K562 (cell line): ENCODE data around the gene KLF4. TPM values are rescaled to one million over a fixed set of nuclear protein-coding genes. Genes with fewer than 3 reads are reported as not detected.

Experiments
- ATAC-seq: fragments of 200-7000 bp; cut with Tn5 transposase; 3 replicates; pipeline ENCODE4 v1.9.1; 2020; ENCODE audit warnings: moderate library complexity
- BruUV-seq: library from RNA; stranded (reverse); fragments of 400-500 nt; replicated peaks from 2 replicates; lab custom pipeline; 2021; lab: Mats Ljungman, UMichigan
- CTCF ChIA-PET: fragments of 300-600 bp; formaldehyde crosslinking; extraction: SDS; loops from one replicate; lab custom pipeline; 2021; ENCODE audit warnings: low intra/inter-chr PET ratio; lab: Yijun Ruan, JAX
- POLR2A ChIA-PET: fragments of 300-600, 350-650 bp; sonication (Branson Sonifier 250); formaldehyde crosslinking; extraction: SDS; loops from one replicate; lab custom pipeline; 2021; ENCODE audit warnings: antibody characterized with exemption, inconsistent platforms; lab: Yijun Ruan, JAX
- DNase-seq, 4 experiments: peaks; one replicate each; pipeline versions ENCODE4 v3.0.0 to v3.0.0-alpha.2; 2011 to 2018; ENCODE audit warnings: low spot score in 3 of 4, mixed read lengths in 3 of 4; ENCODE audit errors: extremely low read depth in 1 of 4
- FAIRE-seq: peaks from 2 replicates; lab custom pipeline; 2011; peaks lifted over from hg19 to GRCh38; lab: Jason Lieb, UNC
- H2AFZ ChIP-seq: 2 replicates; pipeline ENCODE4 v1.6.0; 2011; ENCODE audit warnings: low read depth, low read length, control low read depth, inconsistent platforms
- H3K27ac ChIP-seq: fragments of 200-600 bp; 3 replicates; pipeline ENCODE4 v1.8.0; 2011; ENCODE audit warnings: low read depth, mild to moderate bottlenecking, control low read depth, inconsistent platforms, low read length, moderate library complexity, mixed read lengths; ENCODE audit errors: extremely low read depth
- H3K27me3 ChIP-seq, 2 experiments: fragments of 300-600 bp in 1 of 2; 2 replicates in 1 of 2; 3 replicates in 1 of 2; pipeline versions ENCODE4 v1.6.0 to v1.8.0; 2011; ENCODE audit warnings: inconsistent platforms in 2 of 2, low read length in 2 of 2, mild to moderate bottlenecking in 1 of 2, mixed read lengths in 1 of 2, moderate library complexity in 1 of 2; ENCODE audit not compliant: control insufficient read depth in 2 of 2, insufficient read depth in 2 of 2
- H3K36me3 ChIP-seq: fragments of 300-600 bp; 3 replicates; pipeline ENCODE4 v1.8.0; 2011; ENCODE audit warnings: mild to moderate bottlenecking, low read length, inconsistent platforms; ENCODE audit not compliant: control insufficient read depth, insufficient read depth
- H3K4me1 ChIP-seq, 2 experiments: fragments of 200-600 bp in 1 of 2; replicated peaks in 1 of 2; 2 replicates in 1 of 2; 3 replicates in 1 of 2; pipeline versions ENCODE4 v1.5.1 to v1.8.0; 2011; ENCODE audit warnings: inconsistent platforms in 2 of 2, low read length in 2 of 2, mild to moderate bottlenecking in 1 of 2, mixed read lengths in 1 of 2, moderate library complexity in 1 of 2; ENCODE audit not compliant: control insufficient read depth in 2 of 2, insufficient read depth in 2 of 2
- H3K4me2 ChIP-seq: 2 replicates; pipeline ENCODE4 v1.6.1; 2011; ENCODE audit warnings: low read length, control low read depth, inconsistent platforms, mixed read lengths; ENCODE audit not compliant: insufficient read depth
- H3K4me3 ChIP-seq: fragments of 200-600 bp; sonication (generic), shearing (Covaris generic); 2 replicates; pipeline ENCODE4 v1.5.1; 2016; ENCODE audit warnings: control low read depth, inconsistent platforms
- H3K79me2 ChIP-seq: fragments of 200-600 bp; 3 replicates; pipeline ENCODE4 v1.8.0; 2011; ENCODE audit warnings: low read length, inconsistent platforms; ENCODE audit not compliant: control insufficient read depth, insufficient read depth
- H3K9ac ChIP-seq, 2 experiments: 2 replicates each; pipeline versions ENCODE4 v1.6.0 to v1.6.1; 2011; ENCODE audit warnings: low read depth in 2 of 2, low read length in 2 of 2, control low read depth in 1 of 2, inconsistent platforms in 1 of 2, mild to moderate bottlenecking in 1 of 2, mixed read lengths in 1 of 2; ENCODE audit not compliant: insufficient read depth in 1 of 2
- H3K9me1 ChIP-seq: one replicate; pipeline ENCODE4 v1.6.0; 2011; ENCODE audit warnings: inconsistent platforms, mild to moderate bottlenecking, low read length, moderate library complexity; ENCODE audit not compliant: control insufficient read depth, insufficient read depth
- H3K9me3 ChIP-seq: replicated peaks from 2 replicates; pipeline ENCODE4 v1.5.1; 2011; ENCODE audit warnings: low read depth, low read length, inconsistent platforms; ENCODE audit not compliant: control insufficient read depth, insufficient read depth
- H4K20me1 ChIP-seq: replicated peaks from 2 replicates; pipeline ENCODE4 v1.6.1; 2011; ENCODE audit warnings: low read length, inconsistent platforms, mixed read lengths; ENCODE audit not compliant: control insufficient read depth, insufficient read depth
- ELF2 ChIP-seq: fragments of 250-450 bp; sonication (Bioruptor Pico); IDR thresholded peaks from 2 replicates; pipeline ENCODE4 v1.5.0; 2021; ENCODE audit warnings: mild to moderate bottlenecking
- FOXK1 ChIP-seq: sonication (generic); formaldehyde crosslinking; IDR thresholded peaks from 2 replicates; pipeline ENCODE4 v1.8.0; 2022; ENCODE audit warnings: missing genetic modification reagents, mild to moderate bottlenecking, borderline replicate concordance
- GABPA ChIP-seq: fragments of 200-800 bp; sonication (Bioruptor generic); conservative IDR thresholded peaks from 2 replicates; pipeline ENCODE4 v1.6.1; 2016; ENCODE audit warnings: low read depth, missing genetic modification characterization, missing compliant biosample characterization
- KDM1A ChIP-seq, 2 experiments: fragments of 450-650 bp; IDR thresholded peaks; 2 replicates each; pipeline ENCODE4 v1.6.1; 2016; ENCODE audit warnings: mild to moderate bottlenecking in 2 of 2
- MCM5 ChIP-seq: fragments of 450-650 bp; IDR thresholded peaks from 2 replicates; pipeline ENCODE4 v1.6.1; 2016; ENCODE audit warnings: low read depth
- RB1 ChIP-seq: fragments of 450-650 bp; IDR thresholded peaks from 2 replicates; pipeline ENCODE4 v1.6.1; 2017; ENCODE audit warnings: low read depth, mild to moderate bottlenecking
- RBM34 ChIP-seq: fragments of 200-400 bp; formaldehyde crosslinking; IDR thresholded peaks from 2 replicates; pipeline ENCODE4 v1.6.1; 2018; ENCODE audit warnings: low read length, borderline replicate concordance; ENCODE audit not compliant: insufficient read depth
- SMAD3 ChIP-seq: fragments of 450-650 bp; formaldehyde crosslinking; conservative IDR thresholded peaks from 2 replicates; pipeline ENCODE4 v1.4.0; 2020; ENCODE audit warnings: mild to moderate bottlenecking
- SOX6 ChIP-seq: fragments of 450-650 bp; IDR thresholded peaks from 2 replicates; pipeline ENCODE4 v1.6.1; 2014; ENCODE audit warnings: mild to moderate bottlenecking
- TOE1 ChIP-seq, 2 experiments: fragments of 450-650 bp in 1 of 2; sonication (generic) in 1 of 2; formaldehyde crosslinking in 1 of 2; IDR thresholded peaks; 2 replicates each; pipeline versions ENCODE4 v1.7.1 to v1.8.0; 2016 to 2022; ENCODE audit warnings: borderline replicate concordance in 2 of 2, mild to moderate bottlenecking in 2 of 2, antibody characterized with exemption in 1 of 2, inconsistent platforms in 1 of 2, low read depth in 1 of 2, missing genetic modification reagents in 1 of 2, moderate library complexity in 1 of 2
- ZNF24 ChIP-seq: fragments of 450-650 bp; IDR thresholded peaks from 2 replicates; pipeline ENCODE4 v1.6.1; 2016
- ZNF583 ChIP-seq: fragments of 250-450 bp; sonication (Bioruptor Pico); IDR thresholded peaks from 2 replicates; pipeline ENCODE4 v1.4.0; 2020
- WGBS: fragments of 100-300 bp; shearing (Covaris generic); methylation state at CpG from one replicate; pipeline ENCODE4 v1.1.6; 2016; ENCODE audit warnings: low coverage, mixed read lengths; ENCODE audit not compliant: insufficient coverage; ENCODE audit errors: missing lambda C conversion rate; 5-methylcytosine and 5-hydroxymethylcytosine counted together
- in situ Hi-C: fragments of 300-500 bp; cut with MboI; formaldehyde crosslinking; loops from 4 replicates; pipeline ENCODE4 v1.15.0; 2018; ENCODE audit warnings: inconsistent platforms, mixed read lengths
- intact Hi-C: fragments of 100-400 bp; cut with micrococcal nuclease; formaldehyde crosslinking; loops from 2 replicates; pipeline ENCODE4 v1.14.2; 2022
- polyA plus RNA-seq, 8 experiments: library from polyadenylated mRNA; depleted of rRNA in 4 of 8; stranded (reverse) in 5 of 8; unstranded in 3 of 8; fragments of >200 nt; fragmentation: Nextera tagmentation in 2 of 8; fragmentation: Illumina TruSeq in 1 of 8; extraction: Ambion mirVana in 2 of 8; extraction: Trizol in 1 of 8; gene quantifications; 2 replicates each; pipeline versions ENCODE4 v1.2.1 to v1.2.3, GENCODE V29; 2011 to 2014; ENCODE audit warnings: inconsistent platforms in 1 of 8, missing spikeins in 1 of 8
- total RNA-seq, 7 experiments: library from RNA; depleted of rRNA in 6 of 7; stranded (reverse); fragments of >200 nt in 6 of 7; fragmentation: Illumina TruSeq in 2 of 7; extraction: Trizol in 2 of 7; gene quantifications; 2 replicates each; pipeline versions ENCODE4 v1.2.1 to v1.2.3, GENCODE V29; 2011 to 2021; ENCODE audit warnings: low replicate concordance in 1 of 7

The KLF4 gene
- total and polyA plus RNA-seq, 9 of the 15 experiments (the other 6 are each of a cell fraction or from before 2014, with no cell fraction given): 0.04 to 0.95 (median 0.22) TPM

DNA sequence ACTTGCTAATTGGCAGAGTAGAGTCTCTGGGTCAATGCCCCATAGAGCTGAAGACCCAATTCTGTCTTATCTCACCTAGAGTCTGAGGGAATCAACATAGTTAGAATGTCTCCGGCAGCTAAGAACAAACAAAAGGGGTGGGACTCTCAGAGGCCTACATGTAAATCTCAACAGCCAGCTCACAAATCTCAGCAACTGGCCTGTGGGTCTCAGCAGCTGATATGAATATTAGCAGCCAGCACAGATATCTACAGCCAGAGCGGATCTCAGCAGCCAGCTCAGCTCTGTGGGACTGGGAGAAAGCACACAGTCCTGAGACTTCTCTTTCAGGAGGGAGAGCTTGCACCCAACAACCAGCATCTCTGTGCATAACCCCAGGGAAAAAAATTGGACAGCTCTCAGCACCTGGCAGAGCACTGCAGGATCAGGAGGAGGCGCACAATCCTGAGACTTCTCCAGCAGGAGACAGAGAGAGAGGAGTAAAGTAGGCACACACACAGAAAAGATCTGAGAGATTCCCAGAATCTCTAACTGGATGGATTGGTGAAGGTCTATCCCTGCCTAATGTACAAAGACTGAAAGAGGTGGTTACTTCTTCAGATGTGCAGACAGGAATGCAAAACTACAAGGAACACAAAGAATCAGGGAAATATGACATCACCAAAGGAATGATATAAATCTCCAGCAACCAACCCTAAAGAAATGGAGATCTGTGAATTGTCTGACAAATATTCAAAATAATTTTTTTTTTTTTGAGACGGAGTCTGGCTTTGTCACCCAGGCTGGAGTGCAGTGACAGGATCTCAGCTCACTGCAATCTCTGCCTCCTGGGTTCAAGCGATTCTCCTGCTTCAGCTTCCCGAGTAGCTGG lies 29.2 kb downstream of the KLF4 start:
- no peaks in the 10 kb centered on the region for H3K9me1 ChIP-seq
- no peak overlapping the region for H3K9ac ChIP-seq
- no peaks in the 10 kb centered on the region for H3K9me3 ChIP-seq
- no peak overlapping the region for H3K4me2 ChIP-seq
- peaks cover 8 to 26% of the 10 kb centered on the region in 2 experiments; a peak in 4 of 5 replicates for H3K27me3 ChIP-seq
- no peaks in the 10 kb centered on the region for H3K79me2 ChIP-seq
- ATAC-seq: no peak
- no peak for FAIRE-seq
- intact Hi-C loops: no loop called here
- no peak for DNase-seq
- peaks cover 0 to under 1% of the 10 kb centered on the region in 2 experiments; a peak in 1 of 5 replicates for H3K4me1 ChIP-seq
- no peak overlapping the region for H3K27ac ChIP-seq
- in situ Hi-C loops: no loop called here
- H3K36me3 ChIP-seq: no peaks in the 10 kb centered on the region
- no peak overlapping the region for H3K4me3 ChIP-seq
- no peak for TF ChIP-seq RB1
- 0 out of 4 replicates have a peak, but pooled peaks of 1 of the 2 experiments have one; percentile 19 for TF ChIP-seq KDM1A (IDR thresholded peaks at IDR 0.05)
- 0% methylated on average over 6 of the region's 6 CpGs for WGBS
- BruUV-seq: no TSS peak
- CTCF ChIA-PET: no interaction called here
- no peak overlapping the region for H2AFZ ChIP-seq
- POLR2A ChIA-PET: interaction anchor here (0.6 to 1.2 kb wide), 4 partner anchors 8 to 1840 kb away, joined by 3 read pairs; no protein-coding TSS in a partner anchor
- no peaks in the 10 kb centered on the region for H4K20me1 ChIP-seq

GRCh38 chr9:107455425-107456135 lies 34.0 kb downstream of the KLF4 start:
- no peak for FAIRE-seq
- CTCF ChIA-PET: no interaction called here
- in situ Hi-C loops: no loop called here

More at GRCh38 chr9:107455425-107456135, 34.0 kb downstream of the KLF4 start:
- Histone ChIP-seq H4K20me1 (no peaks in the 10 kb centered on the region), H2AFZ (no peak overlapping the region), H3K27me3 (peaks cover 5 to 23% of the 10 kb centered on the region in 2 experiments; a peak in 2 of 5 replicates), H3K4me1 (no peaks in the 10 kb centered on the region), H3K9me3 (no peaks in the 10 kb centered on the region), H3K27ac (no peak overlapping the region), H3K79me2 (no peaks in the 10 kb centered on the region), H3K9me1 (no peaks in the 10 kb centered on the region), H3K4me3 (no peak overlapping the region), H3K4me2 (no peak overlapping the region), H3K9ac (no peak overlapping the region), H3K36me3 (no peaks in the 10 kb centered on the region)
- WGBS: 0% methylated on average over 6 of the region's 6 CpGs
- ATAC-seq (no peak), DNase-seq (no peak)
- TF ChIP-seq RBM34 (no peak), ZNF583 (CRISPR knock-in tag) (no peak), ELF2 (CRISPR knock-in tag) (no peak), FOXK1 (no peak), TOE1 (IDR thresholded peaks at IDR 0.05; ENCODE audit: borderline replicate concordance) (no peak), TOE1 (CRISPR knock-in tag; IDR thresholded peaks at IDR 0.05; ENCODE audit: borderline replicate concordance, low read depth) (no peak), ZNF24 (no peak), GABPA (tag) (no peak), SOX6 (no peak), SMAD3 (CRISPR knock-in tag) (no peak), MCM5 (no peak)
- intact Hi-C loops: no loop called here
- POLR2A ChIA-PET: no interaction called here
- BruUV-seq: no TSS peak
